SJCRH30 (cell line): ENCODE results near the gene ASIC4. TPM values are rescaled to one million over a fixed set of nuclear protein-coding genes. Genes with fewer than 3 reads are reported as not detected.

Experiments
- DNase-seq, 2 experiments: peaks; one replicate each; pipeline ENCODE4 v3.0.0-alpha.2; 2015 to 2020
- H3K27ac ChIP-seq: fragments of 250-450 bp; sonication (Bioruptor Pico); 2 replicates; pipeline ENCODE4 v1.5.1; 2020; ENCODE audit warnings: mild to moderate bottlenecking, moderate library complexity
- H3K27me3 ChIP-seq: fragments of 250-450 bp; sonication (Bioruptor Pico); 2 replicates; pipeline ENCODE4 v1.5.1; 2020; ENCODE audit warnings: mild to moderate bottlenecking, moderate library complexity
- H3K36me3 ChIP-seq: fragments of 250-450 bp; sonication (Bioruptor Pico); 2 replicates; pipeline ENCODE4 v1.5.1; 2020; ENCODE audit warnings: mild to moderate bottlenecking, moderate library complexity
- H3K4me1 ChIP-seq: fragments of 250-450 bp; sonication (Bioruptor Pico); 2 replicates; pipeline ENCODE4 v1.5.1; 2020; ENCODE audit warnings: mild to moderate bottlenecking, moderate library complexity
- H3K4me3 ChIP-seq: fragments of 250-450 bp; sonication (Bioruptor Pico); 2 replicates; pipeline ENCODE4 v1.5.1; 2020; ENCODE audit warnings: mild to moderate bottlenecking, moderate library complexity
- H3K9me3 ChIP-seq: fragments of 250-450 bp; sonication (Bioruptor Pico); replicated peaks from 2 replicates; pipeline ENCODE4 v1.5.1; 2020; ENCODE audit warnings: mild to moderate bottlenecking, moderate library complexity
- total RNA-seq: library from RNA; depleted of rRNA; stranded (reverse); fragments of >200 nt; shearing (Covaris generic); gene quantifications from 2 replicates; pipeline ENCODE4 v1.2.3, GENCODE V29; 2014

Gene ASIC4
- total RNA-seq, 1 experiment from 2014 or later: 0.67 TPM

GRCh38 chr2:219561179-219562048, 47.1 kb downstream of the ASIC4 start:
- no peaks in the 10 kb centered on the region for H3K9me3 ChIP-seq
- H3K4me3 ChIP-seq: 0 out of 2 replicates have a peak overlapping the region, but pooled peaks have one; percentile 1
- H3K36me3 ChIP-seq: no peaks in the 10 kb centered on the region
- H3K27ac ChIP-seq: peak overlapping the region; percentile 85
- peaks cover 38% of the 10 kb centered on the region for H3K4me1 ChIP-seq
- H3K27me3 ChIP-seq: no peaks in the 10 kb centered on the region
- DNase-seq: peak; percentile 84 to 86

DNA sequence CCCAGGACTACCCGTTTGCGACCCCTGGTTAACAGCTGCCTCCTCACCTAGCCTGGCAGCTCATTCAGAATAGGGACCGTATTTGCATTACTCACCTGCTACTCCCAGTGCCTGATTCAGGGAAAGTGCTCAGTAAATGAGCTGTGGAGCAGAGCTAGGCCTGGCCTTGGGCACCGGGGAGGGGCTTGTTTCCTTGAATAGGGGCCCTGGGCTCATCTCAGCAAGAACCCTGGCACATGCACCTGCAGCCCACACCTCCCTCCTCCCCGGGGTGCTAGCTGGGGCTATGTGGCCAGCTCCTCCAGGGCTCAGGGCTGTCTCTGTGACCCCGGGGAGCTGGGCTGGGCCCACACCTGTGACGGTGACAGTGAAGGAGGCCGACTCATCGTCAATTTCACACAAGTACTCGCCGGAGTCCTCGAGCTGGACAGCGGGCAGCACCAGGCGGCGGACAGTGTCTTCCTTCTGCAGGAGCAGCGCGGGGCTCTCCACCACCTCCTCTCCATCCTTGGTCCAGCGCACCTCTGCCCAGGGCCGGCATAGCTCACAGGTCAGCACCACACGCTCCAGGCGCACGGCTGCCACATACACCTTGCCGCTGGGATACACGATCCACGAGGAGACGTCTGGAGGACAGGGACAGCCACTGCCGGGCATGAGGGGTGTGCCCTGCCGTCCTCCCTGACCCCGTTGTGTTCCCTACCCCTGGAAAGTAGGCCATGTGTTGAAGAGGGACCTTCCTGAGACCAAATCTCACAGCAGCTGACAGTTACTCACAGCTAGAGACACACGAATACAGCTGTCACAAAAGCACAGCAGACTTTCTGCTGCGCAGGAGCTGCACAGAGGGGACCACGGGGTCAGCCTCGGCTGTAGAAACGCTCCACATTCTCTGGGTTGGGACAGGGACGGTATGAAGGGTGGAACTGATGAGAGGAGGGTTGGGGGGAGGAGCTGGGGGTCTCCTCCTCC, 48.1 kb downstream of the ASIC4 start:
- Histone ChIP-seq H3K27me3 (no peaks in the 10 kb centered on the region), H3K9me3 (no peaks in the 10 kb centered on the region), H3K4me1 (peaks cover 38% of the 10 kb centered on the region), H3K4me3 (no peak overlapping the region), H3K27ac (peak overlapping the region; percentile 85), H3K36me3 (no peaks in the 10 kb centered on the region)
- peak in 1 of 2 experiments; percentile 45 for DNase-seq

DNA sequence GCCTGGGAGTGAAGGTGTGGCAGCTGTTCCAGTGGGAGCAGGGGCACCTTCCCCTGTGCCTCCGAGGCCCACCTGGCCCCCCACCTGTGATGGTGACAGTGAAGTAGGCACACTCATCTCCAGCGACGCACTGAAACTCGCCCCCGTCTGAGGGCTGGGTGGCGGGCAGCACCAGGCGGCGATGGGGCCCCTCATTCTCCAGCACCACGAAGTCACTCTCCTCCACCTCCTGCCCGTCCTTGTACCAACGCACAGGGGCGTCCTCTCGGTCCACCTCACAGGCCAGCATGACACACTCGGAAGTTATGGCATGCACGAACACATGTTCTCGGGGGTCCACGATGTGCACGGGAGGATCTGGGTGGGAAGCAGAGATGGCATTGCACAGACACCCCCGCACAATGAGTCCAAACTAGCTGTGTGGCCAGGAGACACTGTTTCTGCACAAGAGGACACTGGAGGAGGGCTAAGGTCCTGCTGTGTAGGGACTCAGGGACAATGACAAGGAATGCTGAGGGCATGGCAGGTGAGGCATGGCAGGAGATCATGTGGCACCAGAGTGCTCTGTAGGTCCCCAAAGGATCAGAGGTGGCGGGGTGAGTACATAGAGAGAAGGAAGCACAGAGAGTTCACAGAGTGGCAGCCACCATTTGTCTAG, 49.1 kb downstream of the ASIC4 start:
- Histone ChIP-seq H3K27me3 (no peaks in the 10 kb centered on the region), H3K27ac (no peak overlapping the region), H3K4me1 (peaks cover 38% of the 10 kb centered on the region), H3K36me3 (peaks cover 2% of the 10 kb centered on the region; the same call in 1 of the 2 replicates), H3K4me3 (no peak overlapping the region), H3K9me3 (no peaks in the 10 kb centered on the region)
- DNase-seq: no peak

DNA sequence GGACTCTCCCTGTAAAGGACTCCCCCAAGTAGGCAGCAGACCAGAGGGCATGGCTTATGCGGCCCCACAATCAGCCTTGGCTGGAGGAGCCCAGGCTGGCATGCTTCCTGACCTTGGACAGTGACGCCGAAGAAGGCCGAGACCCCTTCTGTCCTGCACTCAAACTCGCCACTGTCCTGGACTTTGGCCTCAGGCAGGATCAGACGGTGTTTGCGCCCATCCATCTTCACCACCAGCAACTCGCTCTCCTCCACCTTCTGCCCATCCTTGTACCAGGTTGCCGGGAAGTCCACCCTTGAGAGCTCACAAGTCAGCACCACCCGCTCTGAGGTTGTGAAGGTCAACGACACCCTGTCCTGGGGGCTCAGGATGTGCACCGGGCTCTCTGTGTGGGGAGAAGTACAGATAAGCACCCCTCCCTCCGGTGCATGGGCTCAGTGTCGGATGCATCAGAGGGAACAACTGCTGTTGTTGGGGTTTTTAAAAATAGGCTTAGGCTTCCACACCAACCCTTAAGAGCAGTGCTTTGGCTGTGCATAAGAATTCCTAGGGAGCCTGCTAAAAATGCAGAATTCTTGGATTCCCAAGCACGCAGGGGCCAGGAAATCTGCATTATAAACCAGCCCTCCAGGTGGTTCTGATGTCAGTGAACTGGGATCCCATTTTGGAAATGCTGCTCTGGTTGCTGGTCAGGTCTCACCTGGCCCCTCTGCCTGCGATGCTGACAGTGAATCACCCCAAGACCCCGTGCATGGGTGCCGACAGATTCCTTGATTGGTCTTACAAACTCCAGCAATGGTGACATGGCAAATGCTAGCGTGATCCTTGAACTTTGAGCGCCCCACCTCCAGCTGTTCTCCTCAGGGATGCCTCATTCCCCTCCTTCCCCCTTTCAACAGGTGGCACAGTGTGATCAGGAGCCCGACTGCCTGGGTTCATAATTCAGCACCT, 51.1 kb downstream of the ASIC4 start:
- H3K27me3 ChIP-seq: no peaks in the 10 kb centered on the region
- H3K4me1 ChIP-seq: peaks cover 40% of the 10 kb centered on the region
- no peaks in the 10 kb centered on the region for H3K9me3 ChIP-seq
- no peak overlapping the region for H3K4me3 ChIP-seq
- DNase-seq: no peak
- no peak overlapping the region for H3K27ac ChIP-seq
- H3K36me3 ChIP-seq: peaks cover 10% of the 10 kb centered on the region

GRCh38 chr2:219566640-219567039, 52.4 kb downstream of the ASIC4 start:
- Histone ChIP-seq H3K4me3 (no peak overlapping the region), H3K4me1 (peaks cover 28% of the 10 kb centered on the region), H3K27me3 (no peaks in the 10 kb centered on the region), H3K27ac (no peak overlapping the region), H3K36me3 (peaks cover 10% of the 10 kb centered on the region), H3K9me3 (no peaks in the 10 kb centered on the region)
- DNase-seq: no peak

GRCh38 chr2:219567131-219567530, 52.8 kb downstream of the ASIC4 start:
- peaks cover 10% of the 10 kb centered on the region for H3K36me3 ChIP-seq

GRCh38 chr2:219567791-219568361, 53.6 kb downstream of the ASIC4 start:
- H3K9me3 ChIP-seq: no peaks in the 10 kb centered on the region
- DNase-seq: no peak
- H3K36me3 ChIP-seq: peaks cover 10% of the 10 kb centered on the region
- no peaks in the 10 kb centered on the region for H3K27me3 ChIP-seq
- H3K4me1 ChIP-seq: peaks cover 23% of the 10 kb centered on the region
- no peak overlapping the region for H3K27ac ChIP-seq
- H3K4me3 ChIP-seq: no peak overlapping the region

More at GRCh38 chr2:219567131-219567530, 52.8 kb downstream of the ASIC4 start:
- H3K9me3 ChIP-seq: no peaks in the 10 kb centered on the region
- H3K4me3 ChIP-seq: no peak overlapping the region
- H3K27me3 ChIP-seq: no peaks in the 10 kb centered on the region
- DNase-seq: no peak
- H3K27ac ChIP-seq: no peak overlapping the region
- peaks cover 28% of the 10 kb centered on the region for H3K4me1 ChIP-seq

DNA sequence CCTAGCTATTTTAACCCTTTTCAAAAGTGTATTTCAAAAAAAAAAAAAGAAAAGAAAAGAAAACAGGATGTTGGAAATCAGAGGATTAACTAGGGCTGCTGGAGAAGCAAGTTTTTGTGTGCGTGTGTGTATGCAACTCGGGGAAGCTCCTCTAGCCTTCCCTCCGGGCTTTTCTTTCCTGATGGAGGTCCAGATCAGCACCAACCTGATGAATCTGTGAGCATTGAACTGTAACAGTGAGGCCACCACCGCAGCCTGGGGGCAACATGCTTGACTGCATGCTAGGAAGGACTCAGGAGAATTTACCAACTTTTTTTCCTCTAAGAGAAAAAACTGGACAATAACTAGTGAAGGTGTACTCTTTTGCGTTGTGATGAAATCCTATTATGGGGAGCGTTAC, 54.8 kb downstream of the ASIC4 start:
- Histone ChIP-seq H3K4me3 (no peak overlapping the region), H3K36me3 (peaks cover 10% of the 10 kb centered on the region)

DNA sequence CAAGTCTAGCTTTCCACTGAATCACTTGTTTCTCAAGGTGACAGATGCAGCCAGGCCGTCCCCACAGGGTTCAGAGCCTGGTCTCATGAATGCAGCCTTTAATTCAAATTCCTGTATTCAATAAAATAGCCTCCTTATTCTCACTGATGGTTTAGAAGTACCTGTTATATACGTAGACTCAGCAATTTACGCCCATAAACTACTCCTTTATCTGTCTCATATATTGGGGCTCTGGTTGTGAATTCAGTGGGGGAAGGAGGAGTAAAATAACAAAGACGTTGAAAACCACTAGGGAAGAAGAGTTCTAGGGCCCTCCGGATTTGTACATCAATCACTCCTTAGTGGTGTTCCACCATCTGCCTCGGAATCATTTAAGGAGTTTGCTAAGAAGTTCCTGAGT, 55.4 kb downstream of the ASIC4 start:
- Histone ChIP-seq H3K27me3 (no peaks in the 10 kb centered on the region), H3K36me3 (peaks cover 10% of the 10 kb centered on the region), H3K4me3 (peak overlapping the region; percentile 94), H3K9me3 (no peaks in the 10 kb centered on the region), H3K27ac (no peak overlapping the region), H3K4me1 (peaks cover 15% of the 10 kb centered on the region)
- no peak for DNase-seq

More for the DNA sequence above, 54.8 kb downstream of the ASIC4 start:
- Histone ChIP-seq H3K27ac (no peak overlapping the region), H3K9me3 (no peaks in the 10 kb centered on the region), H3K27me3 (no peaks in the 10 kb centered on the region), H3K4me1 (peaks cover 15% of the 10 kb centered on the region)
- DNase-seq: peak; percentile 47 to 64

DNA sequence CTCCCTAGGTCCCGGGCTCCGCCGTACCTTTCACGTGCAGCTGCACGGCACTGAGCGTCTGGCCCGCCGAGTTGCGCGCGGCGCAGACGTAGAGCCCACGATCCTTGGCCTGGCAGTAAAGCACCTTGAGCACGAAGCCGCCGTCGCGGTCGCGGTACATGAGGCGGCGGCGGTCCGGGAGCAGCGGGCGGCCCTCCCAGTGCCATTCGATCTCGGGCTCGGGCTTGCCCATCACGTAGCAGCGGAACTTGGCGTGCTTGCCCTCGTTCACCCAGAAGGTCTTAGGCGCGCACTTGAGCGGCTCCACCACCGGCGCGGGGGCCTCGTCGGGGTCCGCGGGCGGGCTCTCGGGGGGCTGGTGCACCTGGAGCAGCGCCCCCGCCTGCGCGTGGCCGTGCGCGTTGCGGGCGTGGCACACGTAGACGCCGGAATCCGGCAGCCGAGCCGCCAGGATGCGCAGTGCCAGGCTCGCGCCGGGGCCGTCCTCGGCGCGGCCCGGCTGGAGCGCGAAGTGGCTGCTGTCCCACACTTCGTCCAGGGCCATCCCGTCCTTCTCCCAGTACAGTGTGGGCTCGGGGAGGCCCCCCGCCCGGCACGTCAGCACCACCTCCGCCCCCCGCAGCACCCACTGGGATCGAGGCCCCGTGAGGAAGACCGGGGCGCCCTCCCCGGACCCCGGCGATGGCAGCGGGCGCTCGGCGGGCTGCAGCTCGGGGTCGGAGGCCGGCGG, 56.1 kb downstream of the ASIC4 start:
- peaks cover 10% of the 10 kb centered on the region for H3K36me3 ChIP-seq
- peaks cover 15% of the 10 kb centered on the region for H3K4me1 ChIP-seq
- no peaks in the 10 kb centered on the region for H3K27me3 ChIP-seq
- peak in 1 of 2 experiments; percentile 33 for DNase-seq
- no peaks in the 10 kb centered on the region for H3K9me3 ChIP-seq
- peak overlapping the region; percentile 94 for H3K4me3 ChIP-seq
- H3K27ac ChIP-seq: peak overlapping the region; percentile 83; the same call in 1 of the 2 replicates

GRCh38 chr2:219570924-219571310, 56.6 kb downstream of the ASIC4 start:
- no peaks in the 10 kb centered on the region for H3K9me3 ChIP-seq
- H3K27me3 ChIP-seq: no peaks in the 10 kb centered on the region
- DNase-seq: peak; percentile 32
- H3K4me3 ChIP-seq: peak overlapping the region; percentile 94
- peaks cover 10% of the 10 kb centered on the region for H3K36me3 ChIP-seq
- H3K27ac ChIP-seq: peak overlapping the region; percentile 83
- H3K4me1 ChIP-seq: peaks cover 15% of the 10 kb centered on the region

- H3K4me1 ChIP-seq: peaks cover 18% of the 10 kb centered on the region
- peak within 1 kb of the TSS; percentile 94 for H3K4me3 ChIP-seq
- peak; percentile 96 to 97 for DNase-seq
- H3K36me3 ChIP-seq: peaks cover 10% of the 10 kb centered on the region
- no peaks in the 10 kb centered on the region for H3K27me3 ChIP-seq
- peak within 1 kb of the TSS; percentile 83 for H3K27ac ChIP-seq
- no peaks in the 10 kb centered on the region for H3K9me3 ChIP-seq
Observed at GRCh38 chr2:219571311-219572236, 57.3 kb downstream of the ASIC4 start, which contains the start of gene OBSL1. TSS of gene OBSL1 (minus strand) at chr2:219571539. CDS start at chr2:219571232, 307 bp downstream.
